ENCODE measurements around the gene FANCE.
A peak's percentile ranks its signal among the peaks of the same experiment; 100 is the strongest.
"Not testable (repeated sequence)": the region's sequence is repeated elsewhere in the genome, so short reads cannot be mapped to it uniquely, and the experiment has no call there.

Gene FANCE

GRCh38 chr6:35435074-35435837 lies 16.9 kb upstream of the FANCE start:
- no peak for DNase-seq

DNA sequence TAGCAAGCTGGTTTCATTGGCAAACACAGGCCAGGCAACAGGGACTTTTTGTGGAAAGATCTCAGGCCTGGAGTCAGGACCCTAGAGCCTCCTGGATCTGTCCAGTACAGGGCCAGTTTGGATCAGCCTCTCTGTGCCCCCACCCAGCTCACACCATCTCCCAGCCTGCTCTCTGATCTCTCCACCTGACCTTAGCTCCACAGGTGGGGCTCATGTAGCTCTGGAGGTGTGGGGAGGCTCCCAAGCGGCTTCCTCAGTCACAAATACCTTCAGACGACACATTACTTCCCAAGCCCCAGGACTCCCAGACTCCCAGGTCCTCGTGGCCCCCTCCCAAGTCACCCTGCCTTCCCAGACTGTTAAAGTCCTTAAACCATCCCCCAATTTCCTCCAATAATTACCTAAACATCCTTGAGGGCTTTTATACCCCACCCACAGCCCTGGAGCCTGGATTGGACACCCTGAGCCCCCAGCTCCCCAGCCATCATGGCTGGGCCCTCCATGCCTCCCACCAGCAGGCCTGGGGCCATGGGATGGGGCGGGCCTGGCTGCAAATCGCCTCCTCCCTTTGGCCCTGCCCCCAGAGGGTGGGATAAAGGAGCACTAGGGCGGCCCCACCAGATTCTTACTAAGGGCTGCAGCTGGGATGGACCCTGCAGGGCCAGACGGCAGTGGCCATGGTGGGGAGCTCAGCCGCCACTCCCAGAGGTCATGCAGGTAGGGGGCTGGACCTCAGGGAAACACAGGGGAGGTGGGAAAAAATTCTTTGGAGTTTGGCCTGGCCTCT lies 15.9 kb upstream of the FANCE start:
- no peak for DNase-seq

DNA sequence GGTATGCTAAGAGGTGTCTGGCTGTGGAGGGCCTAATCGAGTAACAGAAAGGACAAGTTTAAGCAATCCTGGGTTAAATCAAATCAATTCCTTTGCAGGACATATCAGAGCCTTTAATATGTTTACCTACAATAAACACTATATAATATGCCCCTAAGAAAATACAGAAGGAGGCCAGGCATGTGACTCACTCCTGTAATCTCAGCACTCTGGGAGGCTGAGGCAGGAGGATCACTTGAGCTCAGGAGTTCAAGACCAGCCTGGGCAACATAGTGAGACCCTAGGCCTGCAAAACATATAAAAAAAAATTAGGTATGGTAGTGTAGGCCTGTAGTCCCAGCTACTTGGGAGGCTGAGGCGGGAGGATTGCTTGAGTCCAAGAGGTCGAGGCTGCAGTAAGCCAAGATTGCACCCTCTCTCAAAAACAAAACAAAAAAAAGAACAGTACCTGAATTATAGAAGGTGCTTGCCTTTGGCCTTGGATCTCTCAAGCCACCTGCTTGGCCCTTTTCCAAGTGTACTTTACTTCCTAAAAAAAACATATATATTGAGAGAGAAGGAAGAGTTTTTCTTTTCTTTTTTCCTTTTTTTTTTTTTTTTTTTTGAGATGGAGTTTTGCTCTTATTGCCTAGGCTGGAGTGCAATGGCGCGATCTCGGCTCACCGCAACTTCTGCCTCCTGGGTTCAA lies 13.6 kb upstream of the FANCE start:
- DNase-seq, result not testable (repeated sequence)

- DNase-seq, result no peak
Observed at GRCh38 chr6:35439308-35439707, 12.8 kb upstream of the FANCE start.

DNA sequence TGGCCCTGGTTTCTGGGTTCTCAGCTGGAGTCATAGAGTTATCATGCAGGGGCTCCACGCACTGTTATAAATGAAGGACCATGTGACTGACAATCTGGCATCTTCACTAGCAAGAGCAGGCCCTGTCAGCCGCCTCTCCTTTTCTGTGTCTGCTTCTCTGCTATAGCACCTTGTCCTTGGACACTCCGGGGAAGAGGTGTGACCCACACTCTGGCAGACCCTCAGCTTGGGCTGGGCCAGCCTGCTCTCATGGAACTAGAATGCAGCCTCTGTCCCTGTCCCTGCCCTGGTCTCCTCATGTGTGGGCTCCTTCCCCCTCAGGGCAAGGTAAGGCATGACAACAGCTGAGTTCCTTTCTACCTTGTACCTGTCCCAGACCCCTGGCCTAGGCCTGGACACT lies 10.9 kb upstream of the FANCE start:
- no peak for DNase-seq

GRCh38 chr6:35441642-35442041 lies 10.5 kb upstream of the FANCE start:
- no peak for DNase-seq

- DNase-seq, result no peak
Observed at GRCh38 chr6:35442693-35443092, 9.4 kb upstream of the FANCE start.

- no peak for DNase-seq
Observed at GRCh38 chr6:35443341-35444030, 8.7 kb upstream of the FANCE start.

DNA sequence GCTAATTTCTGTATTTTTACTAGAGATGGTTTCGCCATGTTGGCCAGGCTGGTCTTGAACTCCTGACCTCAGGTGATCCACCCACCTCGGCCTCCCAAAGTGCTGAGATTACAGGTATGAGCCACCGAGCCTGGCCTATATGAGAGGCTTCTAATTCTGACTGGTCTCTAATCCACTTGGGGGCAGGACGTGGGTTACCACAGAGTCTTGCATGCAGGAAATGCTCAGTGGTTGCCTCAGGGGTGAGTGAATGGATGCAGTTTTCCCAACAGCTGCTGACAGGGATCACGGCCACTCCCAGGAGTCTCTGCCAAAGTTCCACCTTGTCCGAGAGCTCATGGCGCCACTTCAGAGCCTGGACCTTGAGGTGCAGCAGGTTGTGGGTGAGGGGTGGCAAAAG lies 6.4 kb upstream of the FANCE start:
- DNase-seq, result peak; percentile 9

DNA sequence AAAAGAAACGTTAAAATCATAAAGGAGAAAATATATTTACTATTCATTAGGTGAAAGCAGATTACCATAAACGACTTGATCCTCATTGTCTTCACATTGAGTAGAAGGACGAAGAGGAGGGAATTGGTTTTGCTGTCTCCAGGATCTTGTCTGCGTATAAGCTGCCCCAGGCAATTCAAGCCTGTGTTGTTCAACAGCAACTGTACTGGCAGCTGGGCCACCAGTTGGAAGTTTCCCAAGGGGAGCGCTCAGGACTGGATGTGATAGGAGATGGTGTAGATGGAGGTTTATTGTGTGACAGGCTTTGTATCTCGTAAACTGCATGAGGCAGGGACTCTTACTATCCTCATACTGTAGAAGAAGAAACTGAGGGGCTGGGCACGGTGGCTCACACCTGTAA lies 3.9 kb upstream of the FANCE start:
- no peak for DNase-seq

- DNase-seq, result no peak
Observed at GRCh38 chr6:35449287-35449881, 2.8 kb upstream of the FANCE start.

- DNase-seq, result no peak
Observed at GRCh38 chr6:35451354-35452182, 570 bp upstream of the FANCE start.

- no peak for DNase-seq
Observed at GRCh38 chr6:35453236-35453635, 1.1 kb downstream of the FANCE start.

- DNase-seq, result no peak
Observed at GRCh38 chr6:35454391-35455110, 2.4 kb downstream of the FANCE start.

DNA sequence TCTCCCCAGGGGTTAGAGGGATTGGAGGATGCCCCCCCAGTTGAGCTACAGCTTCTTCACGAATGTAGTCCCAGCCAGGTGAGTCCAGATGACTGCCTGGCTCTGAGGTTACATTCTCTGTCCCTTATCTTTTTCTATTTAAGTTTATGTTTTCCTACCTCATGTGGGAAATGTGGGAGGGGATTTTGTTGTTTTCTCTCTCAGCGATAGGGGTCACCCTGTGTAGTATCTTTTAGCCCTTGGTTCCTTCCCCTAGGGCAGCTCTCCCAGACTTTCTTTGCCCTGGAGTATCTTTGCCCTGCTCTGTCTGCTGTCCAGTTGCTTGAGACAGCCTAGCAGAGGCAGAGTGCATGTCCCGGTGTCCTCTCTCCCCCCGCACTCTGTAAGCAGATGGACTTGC lies 5.8 kb downstream of the FANCE start:
- DNase-seq, result no peak

DNA sequence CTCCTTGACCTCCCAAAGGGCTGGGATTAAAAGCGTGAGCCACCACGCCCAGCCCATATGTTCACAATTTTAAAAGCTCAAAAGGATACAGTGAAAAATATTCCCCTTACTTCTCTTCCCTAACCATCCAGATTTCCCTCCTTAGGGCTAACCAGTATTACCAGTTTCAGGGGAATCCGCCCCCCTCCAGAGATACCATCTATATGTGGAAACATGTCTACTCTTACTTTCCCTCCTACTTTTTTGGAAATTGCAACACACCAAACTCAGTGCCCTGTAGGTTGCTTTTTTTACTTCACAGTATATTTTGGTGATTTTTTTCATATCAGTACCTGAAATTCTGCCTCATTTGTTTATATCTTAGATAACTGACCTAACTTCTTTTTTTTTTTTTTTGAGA lies 9.1 kb downstream of the FANCE start:
- DNase-seq, result no peak

DNA sequence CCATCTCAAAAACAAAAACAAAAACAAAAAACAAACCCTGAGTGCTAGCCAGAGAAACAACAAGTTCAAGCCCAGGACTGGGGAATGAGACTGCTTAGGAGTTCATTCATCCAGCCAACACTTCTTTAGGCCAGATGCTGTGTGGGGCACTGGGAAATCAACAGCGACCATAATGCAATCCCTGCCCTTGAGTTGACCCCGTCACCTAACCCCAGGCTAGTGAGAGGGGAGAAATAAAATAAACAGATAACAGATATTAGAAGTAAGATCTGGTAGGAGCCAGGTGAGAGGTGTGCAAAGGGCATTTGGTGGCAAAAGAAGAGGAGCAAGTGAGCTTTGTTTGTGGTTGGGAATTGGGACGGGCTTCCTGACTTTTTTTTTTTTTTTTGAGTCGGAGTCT lies 11.2 kb downstream of the FANCE start:
- no peak for DNase-seq

- DNase-seq, result no peak
Observed at GRCh38 chr6:35465646-35466045, 13.5 kb downstream of the FANCE start.

DNA sequence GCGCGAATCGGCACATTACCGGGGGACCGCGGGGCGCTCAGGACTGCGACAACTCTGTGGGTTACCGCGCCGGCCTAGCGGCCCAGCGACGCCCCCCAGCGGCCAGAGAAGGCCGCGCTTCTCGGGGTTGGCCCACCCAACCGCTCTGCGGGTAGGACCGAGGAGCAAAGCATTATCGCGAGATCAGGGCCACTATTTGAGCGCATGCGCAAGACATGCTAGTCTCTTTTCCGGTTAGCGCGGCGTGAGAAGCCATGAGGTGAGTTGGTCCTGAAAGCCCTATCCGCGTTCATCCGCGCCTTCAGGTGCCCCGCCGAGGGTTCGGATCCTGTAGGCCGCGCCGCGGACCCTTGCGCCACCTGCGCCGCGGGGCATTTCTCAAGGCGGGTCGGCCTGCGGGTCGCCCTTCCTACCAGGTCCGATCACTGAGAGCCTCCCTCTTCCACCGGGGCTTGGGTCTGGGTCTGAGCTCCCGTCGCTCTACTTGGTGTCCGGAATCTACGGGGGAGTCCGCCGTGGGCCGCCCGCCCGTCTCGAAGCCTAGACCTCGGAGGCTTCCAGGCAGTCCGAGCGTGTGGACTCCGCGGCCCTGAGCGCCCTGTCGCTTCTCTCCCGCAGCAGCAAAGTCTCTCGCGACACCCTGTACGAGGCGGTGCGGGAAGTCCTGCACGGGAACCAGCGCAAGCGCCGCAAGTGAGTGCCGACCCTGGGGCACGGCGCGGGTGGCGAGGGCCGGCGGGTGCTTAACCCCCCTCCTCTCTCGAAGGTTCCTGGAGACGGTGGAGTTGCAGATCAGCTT lies 16.2 kb downstream of the FANCE start, which contains the start of gene RPL10A:
TSS of gene RPL10A (plus strand) at position 221 of the 799 bp plus-strand sequence. CDS start at position 255, 34 bp downstream.
- peak; percentile 91 for DNase-seq
